Heart right ventricle (tissue), 16 donors: Measurements from ENCODE around the gene CDHR1. TPM values are rescaled to one million over a fixed set of nuclear protein-coding genes. Genes with fewer than 3 reads are reported as not detected.
A peak's percentile ranks its signal among the peaks of the same experiment; 100 is the strongest.
"Not testable (repeated sequence)": the region's sequence is repeated elsewhere in the genome, so short reads cannot be mapped to it uniquely, and the experiment has no call there.

Source experiments
- ATAC-seq, 8 donors: fragments of 200-7000 bp; cut with Tn5 transposase; one replicate each; pipeline ENCODE4 v1.9.1; 2020; ENCODE audit warnings: mild to moderate bottlenecking in 8 of 8, moderate library complexity in 8 of 8, moderate number of reproducible peaks in 1 of 8
- DNase-seq, 2 donors: peaks; one replicate each; pipeline ENCODE4 v3.0.0-alpha.2; 2020
- H3K27ac ChIP-seq, 10 donors: fragments of 200-600 bp; sonication (generic) in 2 of 10; one replicate each; pipeline versions ENCODE4 v1.5.0 to v1.8.0; 2020 to 2022; ENCODE audit warnings: mild to moderate bottlenecking in 3 of 10
- H3K27me3 ChIP-seq, 7 donors: fragments of 200-600 bp; one replicate each; pipeline ENCODE4 v1.8.0; 2021 to 2022; ENCODE audit warnings: mild to moderate bottlenecking in 2 of 7
- H3K36me3 ChIP-seq, 9 donors: fragments of 200-600 bp; sonication (generic) in 1 of 9; one replicate each; pipeline versions ENCODE4 v1.5.0 to v1.8.0; 2020 to 2022; ENCODE audit warnings: mild to moderate bottlenecking in 2 of 9
- H3K4me1 ChIP-seq, 9 donors: fragments of 200-600 bp; sonication (generic) in 1 of 9; one replicate each; pipeline versions ENCODE4 v1.5.0 to v1.8.0; 2020 to 2022; ENCODE audit warnings: mild to moderate bottlenecking in 4 of 9
- H3K4me3 ChIP-seq, 10 donors: fragments of 200-600 bp; sonication (generic) in 2 of 10; one replicate each; pipeline versions ENCODE4 v1.5.0 to v1.8.0; 2020 to 2022; ENCODE audit warnings: mild to moderate bottlenecking in 7 of 10, moderate library complexity in 2 of 10
- H3K9me3 ChIP-seq, 11 donors: fragments of 200-600 bp in 10 of 11; sonication (generic) in 2 of 11; one replicate each; pipeline versions ENCODE4 v1.5.0 to v1.8.0; 2013 to 2022; ENCODE audit warnings: mild to moderate bottlenecking in 2 of 11, control low read depth in 1 of 11, moderate library complexity in 1 of 11
- CTCF ChIP-seq, 9 donors: fragments of 200-600 bp; sonication (generic) in 2 of 9; IDR thresholded peaks; one replicate each; pipeline versions ENCODE4 v1.5.0 to v1.8.0; 2021 to 2022; ENCODE audit warnings: antibody characterized with exemption in 9 of 9, mild to moderate bottlenecking in 5 of 9, moderate library complexity in 1 of 9
- WGBS, 2 donors: extraction: QIAGEN DNeasy Blood & Tissue Kit; methylation state at CpG; one replicate each; pipeline ENCODE4 v1.1.7; 2013; ENCODE audit warnings: inconsistent platforms in 1 of 2; 5-methylcytosine and 5-hydroxymethylcytosine counted together
- intact Hi-C, 10 donors: fragments of 100-400 bp; cut with DNase I; formaldehyde crosslinking; loops; one replicate each; pipeline versions ENCODE4 v1.11.1 to v1.14.2; 2022
- polyA plus RNA-seq, 2 donors: library from polyadenylated mRNA; stranded (reverse); fragments of 200-250 nt; gene quantifications; one replicate each; pipeline ENCODE4 v1.2.3, GENCODE V29; 2013
- total RNA-seq, 10 donors: library from RNA; stranded (reverse); fragmentation: NEBNext Ultra II Directional in 3 of 10; extraction: Animal tissue kit (Norgen Biotek cat#: 25700) in 3 of 10; gene quantifications; one replicate each; pipeline versions ENCODE4 v1.2.1 to v1.2.4, GENCODE V29; 2021 to 2023
- donor health status: Arrhythmogenic right ventricular cardiomyopathy.
- donor health status: ischemic (EF 13 %, LVEDD 7.1; RV severe dilation, severe dysfunction).
- donor health status: healthy with polysubstance abuse.
- donor health status: DM: no; HTN: yes; CAD: no.
- donor health status: DM: no; HTN: no; CAD: no.
- donor health status: ischemic (EF 25% LVEDD 6.9; RV normal size, moderate dysfunction).
- donor health status: ischemic (EF 25% LVEDD 5.7; RV mildly dilated, moderate dysfunction).
- donor health status: healthy.
- donor health status: DM: yes; HTN: yes; CAD: no.
- donor health status: Ischemic cardiomyopathy.
- donor health status: ischemic (EF 35%, LVEDD 5.7; RV mildly dilated, moderate dysfunction).
- donor health status: nonischemic (EF 11% LVEDD 7.7; RV severe dilation, severe dysfunction).
- donor health status: DM: yes; HTN: yes; CAD: no.
- donor health status: PGD.
- donor health status: ischemic (EF 29% LVEDD 5.4; RV normal size, mild dysfunction).
- donor health status: nonischemic (EF 23%, LVEDD 6.1; RV moderate dilation, normal function).

CDHR1 gene
- total and polyA plus RNA-seq, 12 donors, result 0.12 to 1.3 (median 0.39) TPM

DNA sequence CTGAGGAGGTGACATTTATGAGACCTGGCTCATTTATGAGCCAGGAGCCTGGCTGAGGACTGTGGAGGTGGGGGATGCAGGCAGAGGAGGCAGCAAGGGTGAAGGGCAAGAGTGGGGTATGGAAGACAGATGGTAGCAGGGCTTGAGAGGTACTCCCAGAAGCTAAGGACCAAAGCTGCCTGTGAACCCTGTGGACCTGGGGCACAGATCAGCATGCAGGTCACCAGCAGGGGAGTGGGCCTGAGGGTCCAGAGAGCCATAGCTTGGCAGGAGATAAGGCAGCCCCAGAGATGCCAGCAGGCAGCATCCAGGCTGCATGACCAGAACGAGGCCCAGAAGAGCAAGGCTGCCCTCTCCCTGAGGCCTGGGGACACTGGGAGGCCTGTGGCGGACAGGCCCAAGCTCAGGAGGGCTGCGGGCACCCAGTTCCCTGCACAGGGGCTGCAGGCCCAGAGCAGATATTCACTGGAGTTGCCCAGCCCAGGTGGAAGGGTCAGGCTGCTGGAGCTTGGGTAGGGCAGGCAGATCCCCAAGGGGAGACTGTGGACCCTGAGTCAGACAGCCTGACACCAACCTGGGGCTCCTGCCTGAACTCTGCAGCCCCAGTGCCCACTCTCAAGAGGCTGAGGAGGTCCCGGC, 17.4 kb upstream of the CDHR1 start:
- intact Hi-C loops, result no loop called here
- 72 to 81% methylated on average over 4 of the region's 4 CpGs for WGBS, 2 donors
- Histone ChIP-seq H3K36me3 (no peaks in the 10 kb centered on the region), H3K4me1 (peaks cover 0 to 7% (median 0%) of the 10 kb centered on the region in 9 donors), H3K27me3 (peaks cover 0 to 4% (median 0%) of the 10 kb centered on the region in 7 donors), H3K9me3 (no peaks in the 10 kb centered on the region), H3K4me3 (no peak overlapping the region), H3K27ac (peak overlapping the region in 1 of 10 donors; percentile 63)
- DNase-seq (no peak), ATAC-seq (peak in 3 of 8 donors; percentile 5 to 18 (median 17))
- no peak for TF ChIP-seq CTCF (IDR thresholded peaks at IDR 0.05)

DNA sequence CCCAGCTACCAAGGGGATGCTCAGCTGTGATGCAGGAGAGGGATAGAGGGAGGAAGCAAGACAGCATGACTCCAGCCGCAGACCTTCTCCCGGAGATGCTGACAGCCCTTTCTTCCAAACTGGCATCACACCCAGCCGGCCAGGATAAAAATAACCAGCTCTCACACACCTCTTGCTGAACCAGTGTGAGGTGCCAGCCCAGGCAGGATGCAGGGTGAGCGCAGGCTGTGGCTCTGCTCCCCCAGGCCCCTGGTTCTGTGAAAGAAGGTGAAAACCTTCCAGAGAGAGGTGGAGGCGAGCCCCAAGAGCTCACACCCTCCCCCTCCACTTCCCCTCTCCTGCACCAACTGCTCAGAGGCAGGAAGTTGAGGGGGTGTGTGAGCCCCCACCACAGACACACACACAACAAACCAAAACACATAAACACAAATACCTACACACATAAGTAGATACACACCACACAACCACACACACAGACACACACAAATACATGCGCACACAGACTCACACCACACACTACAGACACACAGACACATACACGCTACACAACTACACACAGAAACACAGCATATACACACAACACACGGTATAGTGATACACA, 16.7 kb upstream of the CDHR1 start:
- Histone ChIP-seq H3K36me3 (no peaks in the 10 kb centered on the region), H3K4me1 (peaks cover 0 to 7% (median 0%) of the 10 kb centered on the region in 9 donors), H3K4me3 (no peak overlapping the region), H3K9me3 (no peaks in the 10 kb centered on the region), H3K27me3 (peaks cover 0 to 10% (median 0%) of the 10 kb centered on the region in 7 donors), H3K27ac (peak overlapping the region in 1 of 10 donors; percentile 63)
- intact Hi-C loops, result no loop called here
- WGBS, 2 donors, result 46 to 53% methylated on average over 8 of the region's 8 CpGs
- TF ChIP-seq CTCF (IDR thresholded peaks at IDR 0.05), result no peak
- DNase-seq, result peak; percentile 41 to 48
- ATAC-seq, result peak; percentile 68 to 90 (median 84)

DNA sequence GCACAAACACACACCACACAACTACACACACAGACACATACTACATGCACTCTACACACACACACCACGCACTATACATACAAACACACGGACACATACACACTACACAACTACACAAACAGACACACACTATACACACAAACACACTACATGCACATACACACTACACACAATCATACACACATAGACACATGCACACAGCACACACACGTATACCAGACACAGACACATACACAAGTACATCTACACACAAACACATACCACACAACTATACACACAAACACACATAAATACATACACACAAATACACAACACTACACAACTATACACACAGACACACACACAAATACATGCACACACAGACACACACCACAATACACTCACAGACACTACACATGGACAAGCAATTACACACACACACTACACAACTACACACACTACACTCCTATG, 16.2 kb upstream of the CDHR1 start:
- Histone ChIP-seq H3K9me3 (no peaks in the 10 kb centered on the region), H3K27ac (no peak overlapping the region), H3K4me3 (no peak overlapping the region), H3K27me3 (peaks cover 0 to 15% (median 0%) of the 10 kb centered on the region in 7 donors), H3K4me1 (peaks cover 0 to 7% (median 0%) of the 10 kb centered on the region in 9 donors), H3K36me3 (no peaks in the 10 kb centered on the region)
- DNase-seq (no peak), ATAC-seq (peak in 1 of 8 donors; percentile 19)
- WGBS, 2 donors, result 96 to 99% methylated on average over 3 of the region's 3 CpGs
- intact Hi-C loops, result no loop called here
- TF ChIP-seq CTCF (IDR thresholded peaks at IDR 0.05), result no peak

DNA sequence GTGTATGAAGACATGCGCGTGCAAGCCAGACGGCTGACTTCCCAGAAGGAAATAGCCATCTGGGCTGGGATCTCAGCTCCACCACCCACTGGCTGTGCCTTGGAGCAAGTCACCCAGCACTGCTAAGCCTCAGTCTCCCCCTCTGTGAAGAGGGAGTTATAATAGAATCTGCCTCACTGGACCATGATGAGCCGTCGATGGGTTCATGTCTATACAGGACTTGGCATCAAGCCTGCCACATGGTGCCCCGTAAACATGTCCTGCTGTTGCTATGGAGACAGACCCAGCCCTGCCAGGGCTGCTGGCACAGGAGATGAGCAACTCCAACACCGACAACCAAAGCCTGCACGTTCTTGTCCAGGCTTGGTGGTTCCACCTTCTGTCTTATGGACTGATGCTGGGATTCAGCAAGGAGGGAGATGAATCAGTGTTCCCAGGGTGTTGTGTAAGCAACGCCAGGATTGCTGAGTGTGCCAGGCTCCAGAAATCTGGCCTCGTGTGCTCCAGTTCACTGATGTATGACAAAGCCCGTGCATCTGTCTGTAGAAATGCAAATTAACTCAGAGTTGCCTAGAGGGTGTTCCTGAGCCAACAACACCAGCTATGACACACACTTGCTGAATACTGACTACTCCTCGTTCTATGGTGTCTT, 15.2 kb upstream of the CDHR1 start:
- peaks cover 0 to 7% (median 0%) of the 10 kb centered on the region in 9 donors for H3K4me1 ChIP-seq
- intact Hi-C loops, result no loop called here
- peak in 3 of 8 donors; percentile 27 to 65 (median 38) for ATAC-seq
- no peaks in the 10 kb centered on the region for H3K9me3 ChIP-seq
- no peak for TF ChIP-seq CTCF (IDR thresholded peaks at IDR 0.05)
- peaks cover 0 to 19% (median 0%) of the 10 kb centered on the region in 7 donors for H3K27me3 ChIP-seq
- whole genome bisulfite sequencing, 2 donors, result 43 to 51% methylated on average over 12 of the region's 12 CpGs
- no peak overlapping the region for H3K4me3 ChIP-seq
- DNase-seq, result no peak
- no peaks in the 10 kb centered on the region for H3K36me3 ChIP-seq
- no peak overlapping the region for H3K27ac ChIP-seq

GRCh38 chr10:84180386-84180785, 14.0 kb upstream of the CDHR1 start:
- ATAC-seq, H3K9me3 ChIP-seq, DNase-seq, H3K27ac ChIP-seq, intact Hi-C loops, H3K36me3 ChIP-seq, H3K4me3 ChIP-seq, H3K4me1 ChIP-seq: not testable (repeated sequence)
- 88% methylated on average over 13 to 20 of the region's 22 CpGs for WGBS, 2 donors
- peaks cover 0 to 31% (median 0%) of the 10 kb centered on the region in 7 donors for H3K27me3 ChIP-seq
